HG03571 (cell line): ENCODE results near the gene TBC1D14.
"Not testable (repeated sequence)": the region's sequence is repeated elsewhere in the genome, so short reads cannot be mapped to it uniquely, and the experiment has no call there.

Experiments used
- ATAC-seq: cut with Tn5 transposase; IDR thresholded peaks from one replicate; pipeline ENCODE4 v1.9.1; 2021; ENCODE audit not compliant: unreplicated experiment

TBC1D14 gene

DNA sequence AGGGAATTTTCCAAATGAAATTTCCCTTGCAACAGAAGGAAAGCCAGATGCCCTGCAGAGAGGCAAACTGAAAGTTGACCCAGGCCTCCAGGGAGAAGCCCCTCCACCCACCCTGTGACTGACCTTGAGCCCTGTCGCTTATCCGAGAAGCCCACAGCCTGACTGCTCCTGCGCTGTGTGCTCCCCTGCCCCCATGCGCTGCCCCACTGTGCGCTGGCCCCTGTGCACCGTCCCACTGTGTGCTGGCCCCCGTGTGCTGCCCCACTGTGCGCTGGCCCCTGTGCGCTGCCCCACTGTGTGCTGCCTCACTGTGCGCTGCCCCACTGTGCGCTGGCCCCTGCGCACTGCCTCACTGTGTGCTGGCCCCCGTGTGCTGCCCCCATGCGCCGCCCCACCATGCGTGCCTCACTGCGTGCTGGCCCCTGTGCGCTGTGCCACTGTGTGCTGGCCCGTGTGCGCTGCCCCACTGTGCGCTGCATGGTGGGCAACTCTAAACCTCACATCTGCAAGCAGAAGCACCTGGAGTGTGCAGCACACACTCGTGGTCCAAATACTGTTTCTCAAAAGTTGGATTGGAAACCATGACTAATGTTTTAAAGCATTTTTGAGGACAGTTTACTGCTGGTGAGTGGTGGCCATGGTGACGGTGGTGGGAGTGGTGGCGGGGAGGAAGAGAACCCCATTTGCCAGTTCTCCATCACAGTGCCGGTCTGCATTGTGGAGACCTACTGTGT lies 166.5 kb downstream of the TBC1D14 start:
- no peak for ATAC-seq

DNA sequence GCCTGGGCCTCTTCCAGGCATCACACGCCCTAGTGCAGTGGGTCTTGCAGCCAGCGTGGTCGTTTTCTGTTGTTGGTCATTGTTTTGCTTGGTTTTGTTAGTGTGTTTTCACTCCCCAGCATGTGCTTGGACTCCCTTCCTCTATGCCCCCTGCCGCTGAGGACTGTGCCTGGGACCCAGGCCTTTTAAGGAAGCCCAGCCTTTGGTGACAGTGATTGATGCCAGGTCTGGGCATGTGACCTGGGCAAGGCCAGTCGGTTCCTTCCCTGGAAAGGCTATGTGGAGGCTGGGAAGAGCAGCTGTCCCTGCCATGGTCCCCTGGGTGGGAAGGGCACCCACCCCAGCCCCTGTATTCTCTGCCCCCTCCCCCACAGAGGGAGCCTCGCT lies 167.1 kb downstream of the TBC1D14 start:
- ATAC-seq: no peak

DNA sequence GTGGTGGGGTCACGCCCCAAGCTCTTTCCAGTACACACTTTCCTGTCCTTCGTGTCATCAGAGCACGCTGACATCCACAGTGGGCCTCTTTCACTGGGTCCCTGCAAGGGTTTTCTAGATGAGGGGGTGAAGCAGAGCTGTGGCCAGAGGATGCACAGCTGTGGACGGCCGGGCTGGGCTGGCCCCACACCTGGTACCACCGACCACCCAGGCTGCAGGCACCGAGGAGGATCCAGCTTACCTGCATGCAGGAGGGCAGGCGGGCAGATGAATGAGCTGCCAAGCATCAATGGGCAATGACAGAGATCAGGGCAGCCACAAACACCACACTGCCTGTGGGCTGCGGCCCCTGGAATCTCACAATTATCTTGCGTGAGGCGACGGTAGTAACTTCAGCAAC lies 167.7 kb downstream of the TBC1D14 start:
- no peak for ATAC-seq

DNA sequence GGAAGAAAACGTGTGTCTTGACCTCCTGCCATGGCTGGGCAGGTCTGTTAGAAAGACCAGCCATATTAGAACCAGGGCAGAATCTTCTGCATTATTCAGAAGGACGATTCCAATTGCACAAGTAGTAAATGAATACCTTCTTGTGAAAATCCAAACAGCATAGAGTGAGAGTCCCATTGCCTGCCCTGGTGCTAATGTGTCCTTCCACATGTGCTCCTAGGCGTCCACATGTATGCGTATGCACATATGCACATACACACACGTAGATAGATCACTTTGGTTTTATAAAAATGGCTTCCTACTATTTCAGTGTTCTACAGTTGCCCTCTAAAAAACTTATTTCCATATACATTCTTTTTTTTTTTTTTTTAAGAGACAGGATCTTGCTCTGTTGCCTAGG lies 168.4 kb downstream of the TBC1D14 start:
- ATAC-seq: no peak

DNA sequence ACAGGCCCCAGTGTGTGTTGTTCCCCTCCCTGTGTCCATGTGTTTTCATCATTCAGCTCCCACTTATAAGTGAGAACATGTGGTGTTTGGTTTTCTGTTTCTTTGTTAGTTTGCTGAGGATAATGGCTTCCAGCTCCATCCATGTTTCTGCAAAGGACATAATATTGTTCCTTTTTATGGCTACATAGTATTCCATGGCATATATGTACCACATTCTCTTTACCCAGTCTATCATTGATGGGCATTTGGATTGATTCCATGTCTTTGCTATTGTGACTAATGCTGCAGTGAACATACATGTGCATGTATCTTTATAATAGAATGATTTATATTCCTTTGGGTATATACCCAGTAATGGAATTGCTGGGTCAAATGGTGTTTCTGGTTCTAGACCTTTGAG lies 169.9 kb downstream of the TBC1D14 start:
- not testable (repeated sequence) for ATAC-seq

DNA sequence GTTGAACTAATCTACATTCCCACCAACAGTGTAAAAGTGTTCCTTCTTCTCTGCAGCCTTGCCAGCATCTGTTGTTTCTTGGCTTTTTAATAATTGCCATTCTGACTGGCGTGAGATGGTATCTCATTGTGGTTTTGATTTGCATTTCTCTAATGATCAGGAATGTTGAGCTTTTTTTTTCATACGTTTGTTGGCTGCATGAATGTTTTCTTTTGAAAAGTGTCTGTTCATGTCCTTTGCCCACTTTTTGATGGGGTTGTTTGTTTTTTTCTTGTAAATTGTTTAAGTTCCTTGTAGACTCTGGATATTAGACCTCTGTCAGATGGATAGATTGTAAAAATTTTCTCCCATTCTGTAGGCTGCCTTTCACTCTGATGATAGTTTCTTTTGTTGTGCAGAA lies 170.3 kb downstream of the TBC1D14 start:
- ATAC-seq: not testable (repeated sequence)
